Mucosa of rectum (tissue), 2 donors: ENCODE data around the gene ARMC9.

Experiments used
- H3K27ac ChIP-seq, 2 donors: one replicate each; pipeline ENCODE4 v1.7.0; 2013; ENCODE audit warnings: inconsistent platforms in 2 of 2, low read depth in 2 of 2, low read length in 2 of 2
- H3K27me3 ChIP-seq, 2 donors: one replicate each; pipeline ENCODE4 v1.7.0; 2013; ENCODE audit warnings: low read length in 2 of 2; ENCODE audit not compliant: control insufficient read depth in 2 of 2, insufficient read depth in 2 of 2
- H3K36me3 ChIP-seq, 2 donors: one replicate each; pipeline ENCODE4 v1.7.0; 2013; ENCODE audit warnings: low read length in 2 of 2; ENCODE audit not compliant: control insufficient read depth in 2 of 2, insufficient read depth in 2 of 2
- H3K4me1 ChIP-seq, 2 donors: one replicate each; pipeline ENCODE4 v1.7.0; 2013; ENCODE audit warnings: low read length in 2 of 2, mild to moderate bottlenecking in 1 of 2; ENCODE audit not compliant: control insufficient read depth in 2 of 2, insufficient read depth in 2 of 2
- H3K4me3 ChIP-seq, 2 donors: one replicate each; pipeline ENCODE4 v1.7.0; 2013; ENCODE audit warnings: low read length in 2 of 2
- H3K9ac ChIP-seq, 2 donors: one replicate each; pipeline ENCODE4 v1.7.0; 2013; ENCODE audit warnings: low read length in 2 of 2, low read depth in 1 of 2, mild to moderate bottlenecking in 1 of 2
- H3K9me3 ChIP-seq, 2 donors: one replicate each; pipeline ENCODE4 v1.7.0; 2013; ENCODE audit warnings: low read length in 2 of 2; ENCODE audit not compliant: control insufficient read depth in 2 of 2
- donor health status: healthy.
- donor health status: Normal muscosa, but diverticular disease.

ARMC9 gene

DNA sequence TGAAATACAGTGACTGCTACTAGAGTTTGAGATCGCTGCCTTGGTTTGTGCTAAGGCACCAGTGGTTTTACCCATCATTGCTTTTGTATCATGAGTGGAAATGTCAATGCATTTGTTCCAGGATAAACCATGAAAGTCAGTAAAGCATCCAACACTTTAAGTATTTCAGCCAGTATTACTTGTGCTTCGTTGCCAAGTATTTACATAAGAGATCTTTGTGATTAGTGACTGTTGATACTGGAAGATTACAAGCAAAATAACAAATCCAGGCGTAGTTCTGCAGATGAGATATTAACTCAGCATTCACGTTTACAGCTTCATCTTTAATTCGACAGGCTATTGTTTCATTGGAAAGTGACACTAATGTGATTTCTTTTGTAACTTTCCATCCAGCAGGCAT lies 106.8 kb downstream of the ARMC9 start:
- H3K36me3 ChIP-seq: no peaks in the 10 kb centered on the region
- H3K27ac ChIP-seq: peak overlapping the region in 1 of 2 donors; percentile 13
- no peaks in the 10 kb centered on the region for H3K9me3 ChIP-seq
- peaks cover 9 to 13% of the 10 kb centered on the region in 2 donors for H3K4me1 ChIP-seq
- no peak overlapping the region for H3K9ac ChIP-seq
- H3K4me3 ChIP-seq: no peak overlapping the region
- H3K27me3 ChIP-seq: no peaks in the 10 kb centered on the region

DNA sequence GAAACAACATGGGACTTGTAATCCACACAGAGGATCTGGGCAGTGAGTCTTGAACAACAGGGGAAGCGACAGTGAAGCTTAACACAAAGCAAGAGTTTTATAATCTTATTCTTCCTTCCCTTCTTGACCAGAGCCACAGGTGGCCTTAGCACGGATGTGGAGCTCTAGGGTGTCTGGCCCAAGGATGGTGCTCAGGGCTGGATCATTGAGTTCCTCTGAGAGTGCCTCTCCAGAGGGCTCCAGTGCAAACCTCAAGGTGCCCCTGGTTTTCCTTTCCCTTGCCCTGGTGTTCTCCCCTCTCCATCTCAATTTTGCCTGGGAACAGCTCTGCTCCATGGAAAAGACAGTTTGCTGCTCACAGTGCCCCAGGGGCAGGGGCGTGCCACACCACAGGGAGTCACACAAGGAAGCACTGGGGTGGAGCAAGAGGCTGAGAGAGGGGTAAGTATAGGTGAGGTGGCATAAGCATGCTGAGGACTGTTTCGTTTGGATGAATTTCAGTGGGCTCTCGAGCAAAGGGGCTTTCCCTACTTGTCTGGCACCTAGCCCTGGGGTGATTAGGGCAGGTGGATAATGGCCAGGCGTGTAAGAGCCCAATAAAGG lies 108.5 kb downstream of the ARMC9 start:
- H3K36me3 ChIP-seq: no peaks in the 10 kb centered on the region
- H3K27me3 ChIP-seq: no peaks in the 10 kb centered on the region
- H3K27ac ChIP-seq: peak overlapping the region in 1 of 2 donors; percentile 6
- no peak overlapping the region for H3K4me3 ChIP-seq
- H3K9ac ChIP-seq: no peak overlapping the region
- H3K4me1 ChIP-seq: peaks cover 6 to 8% of the 10 kb centered on the region in 2 donors
- no peaks in the 10 kb centered on the region for H3K9me3 ChIP-seq

- Histone ChIP-seq H3K4me3 (no peak overlapping the region), H3K4me1 (peaks cover 6 to 8% of the 10 kb centered on the region in 2 donors), H3K27ac (no peak overlapping the region), H3K27me3 (no peaks in the 10 kb centered on the region), H3K9ac (no peak overlapping the region), H3K36me3 (no peaks in the 10 kb centered on the region), H3K9me3 (no peaks in the 10 kb centered on the region)
These were observed 109.8 kb downstream of the ARMC9 start for GRCh38 chr2:231308219-231308618.

DNA sequence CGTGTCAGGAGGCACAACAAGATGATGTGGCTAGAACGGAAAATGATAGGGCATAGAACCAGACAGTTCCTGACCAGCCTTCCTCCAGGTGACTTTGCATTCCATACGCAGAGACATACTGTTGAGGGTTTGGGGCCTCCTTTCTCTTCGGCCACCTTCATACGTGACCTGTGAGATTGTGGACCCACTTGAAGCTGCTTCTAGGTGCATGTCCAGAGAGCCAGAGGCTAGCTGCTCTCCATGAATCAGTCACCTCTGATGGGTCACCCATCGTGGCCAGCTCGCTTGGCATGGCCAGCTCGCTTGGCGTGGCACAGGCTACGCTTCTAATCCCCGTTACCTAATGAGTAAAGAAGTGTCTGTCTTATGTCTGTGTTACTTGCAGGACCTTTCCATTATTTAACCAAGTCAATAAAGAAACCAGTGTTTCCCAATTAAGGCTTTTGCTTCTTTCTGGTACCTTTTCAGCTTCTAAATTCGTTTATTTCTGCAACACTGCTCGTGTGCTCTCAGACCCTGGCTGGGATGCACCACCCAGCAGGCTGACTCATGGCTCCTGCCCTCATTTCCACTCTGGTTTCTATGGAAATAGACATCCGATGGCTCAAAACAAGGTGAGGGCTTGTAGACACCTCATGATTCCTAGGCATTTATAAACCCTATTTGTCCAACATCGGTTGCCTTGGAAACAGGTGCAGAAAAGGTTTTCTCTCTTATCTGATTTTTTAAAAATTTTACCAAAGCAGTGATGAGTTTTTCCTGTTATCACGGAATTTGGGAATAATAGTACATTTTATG lies 110.4 kb downstream of the ARMC9 start:
- no peaks in the 10 kb centered on the region for H3K9me3 ChIP-seq
- no peaks in the 10 kb centered on the region for H3K27me3 ChIP-seq
- H3K27ac ChIP-seq: no peak overlapping the region
- H3K9ac ChIP-seq: no peak overlapping the region
- no peaks in the 10 kb centered on the region for H3K36me3 ChIP-seq
- H3K4me3 ChIP-seq: no peak overlapping the region
- H3K4me1 ChIP-seq: peaks cover 6 to 8% of the 10 kb centered on the region in 2 donors

DNA sequence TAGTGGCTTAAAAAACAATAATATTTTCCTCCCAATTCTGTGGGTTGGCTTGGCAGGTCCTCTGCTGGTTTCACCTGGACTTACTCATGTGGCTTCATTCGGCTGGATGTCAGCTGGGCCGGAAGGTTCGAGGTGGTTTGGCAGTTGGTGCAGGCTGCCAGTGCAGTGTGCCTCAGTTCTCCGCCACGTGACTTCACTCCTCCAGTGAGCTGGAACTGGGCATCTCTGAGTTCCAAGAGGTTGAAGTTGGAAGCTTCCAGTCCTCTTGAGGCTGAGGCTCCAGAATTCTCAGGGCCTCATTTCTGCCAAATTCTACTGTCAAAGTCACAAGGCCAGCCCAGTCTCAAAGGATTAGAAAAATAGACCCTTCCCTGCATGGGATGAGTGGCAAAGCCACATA lies 113.6 kb downstream of the ARMC9 start:
- Histone ChIP-seq H3K4me1 (peaks cover 0 to under 1% of the 10 kb centered on the region in 2 donors), H3K9ac (no peak overlapping the region), H3K27me3 (no peaks in the 10 kb centered on the region), H3K9me3 (no peaks in the 10 kb centered on the region), H3K27ac (no peak overlapping the region), H3K4me3 (no peak overlapping the region), H3K36me3 (no peaks in the 10 kb centered on the region)

GRCh38 chr2:231315896-231316295 lies 117.5 kb downstream of the ARMC9 start:
- Histone ChIP-seq H3K9me3 (no peaks in the 10 kb centered on the region), H3K4me1 (no peaks in the 10 kb centered on the region), H3K27me3 (no peaks in the 10 kb centered on the region), H3K9ac (no peak overlapping the region), H3K27ac (no peak overlapping the region), H3K36me3 (peaks cover 0 to 4% of the 10 kb centered on the region in 2 donors), H3K4me3 (no peak overlapping the region)

- Histone ChIP-seq H3K9ac (no peak overlapping the region), H3K27me3 (no peaks in the 10 kb centered on the region), H3K4me3 (no peak overlapping the region), H3K4me1 (no peaks in the 10 kb centered on the region), H3K36me3 (peaks cover 0 to 4% of the 10 kb centered on the region in 2 donors), H3K9me3 (no peaks in the 10 kb centered on the region), H3K27ac (no peak overlapping the region)
These were observed 119.1 kb downstream of the ARMC9 start for GRCh38 chr2:231317579-231317978.

DNA sequence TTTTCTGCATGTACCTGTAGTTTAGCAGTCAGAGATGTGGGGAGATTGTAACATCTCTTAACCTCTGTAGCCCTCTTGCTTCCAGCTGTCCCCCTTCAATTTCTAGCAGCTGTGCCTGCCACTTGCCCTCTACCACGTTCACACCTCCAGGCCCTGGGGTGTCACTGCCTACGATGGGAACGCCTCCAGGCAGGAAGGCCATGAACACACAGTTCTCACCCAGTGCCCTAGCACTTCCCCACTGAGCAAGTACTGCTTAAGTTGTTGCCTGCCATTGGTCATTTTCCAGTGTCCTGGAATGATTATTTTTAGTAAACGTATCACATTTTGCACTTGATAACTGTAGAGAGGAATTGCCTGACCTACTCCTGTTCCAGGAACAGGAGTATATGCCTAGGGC lies 120.0 kb downstream of the ARMC9 start:
- Histone ChIP-seq H3K4me3 (no peak overlapping the region), H3K9me3 (no peaks in the 10 kb centered on the region), H3K27ac (no peak overlapping the region), H3K9ac (no peak overlapping the region), H3K27me3 (no peaks in the 10 kb centered on the region), H3K4me1 (no peaks in the 10 kb centered on the region), H3K36me3 (peaks cover 0 to 4% of the 10 kb centered on the region in 2 donors)

DNA sequence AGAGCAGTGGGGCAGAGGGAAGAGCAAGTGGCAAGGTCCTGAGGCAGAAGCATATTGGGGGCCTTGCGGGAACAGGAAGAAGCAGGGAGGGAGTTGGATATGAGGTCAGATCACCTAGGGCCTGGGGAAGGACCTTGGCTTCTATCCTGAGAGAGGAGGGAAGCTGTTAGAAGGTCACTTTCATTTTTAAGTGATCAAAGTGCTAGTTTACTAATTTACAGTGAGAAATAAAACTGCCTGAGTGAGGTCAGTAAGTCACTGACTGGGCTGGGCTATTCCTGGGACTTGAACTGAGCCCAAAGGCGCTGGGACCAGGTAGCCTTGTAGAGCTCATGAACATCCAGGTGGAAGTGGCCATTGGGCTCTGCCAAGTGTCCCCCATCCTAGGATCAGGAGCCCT lies 120.5 kb downstream of the ARMC9 start:
- H3K4me1 ChIP-seq: no peaks in the 10 kb centered on the region
- no peak overlapping the region for H3K27ac ChIP-seq
- no peaks in the 10 kb centered on the region for H3K27me3 ChIP-seq
- H3K36me3 ChIP-seq: peaks cover 0 to 4% of the 10 kb centered on the region in 2 donors
- H3K4me3 ChIP-seq: no peak overlapping the region
- H3K9ac ChIP-seq: no peak overlapping the region
- H3K9me3 ChIP-seq: no peaks in the 10 kb centered on the region

GRCh38 chr2:231319867-231320266 lies 121.4 kb downstream of the ARMC9 start:
- Histone ChIP-seq H3K9ac (no peak overlapping the region), H3K9me3 (no peaks in the 10 kb centered on the region), H3K4me1 (no peaks in the 10 kb centered on the region)

More at GRCh38 chr2:231319867-231320266, 121.4 kb downstream of the ARMC9 start:
- Histone ChIP-seq H3K27ac (no peak overlapping the region), H3K36me3 (peaks cover 0 to 4% of the 10 kb centered on the region in 2 donors), H3K4me3 (no peak overlapping the region), H3K27me3 (no peaks in the 10 kb centered on the region)
